HL-60 (cell line): ENCODE measurements around the gene NKX1-1.

Experiments
- CTCF ChIP-seq: IDR thresholded peaks from one replicate; pipeline ENCODE4 v1.5.1; 2011; ENCODE audit warnings: low read length, control low read depth, inconsistent platforms; ENCODE audit not compliant: insufficient read depth
- GABPA ChIP-seq: IDR thresholded peaks from 2 replicates; pipeline ENCODE4 v1.6.1; 2012; ENCODE audit warnings: low read depth
- POLR2AphosphoS5 ChIP-seq: IDR thresholded peaks from 2 replicates; pipeline ENCODE4 v1.6.1; 2012; ENCODE audit warnings: low read depth
- SPI1 ChIP-seq: IDR thresholded peaks from 2 replicates; pipeline ENCODE4 v1.6.1; 2012; ENCODE audit warnings: low read depth, mild to moderate bottlenecking, borderline replicate concordance

- TF ChIP-seq CTCF, result no peak
- no peak for TF ChIP-seq POLR2AphosphoS5
- TF ChIP-seq GABPA, result no peak
- no peak for TF ChIP-seq SPI1
These were observed 51.3 kb downstream of the NKX1-1 start for GRCh38 chr4:1354983-1355275.
